Stimulated activated CD8-positive, alpha-beta memory T cell treated with anti-CD3 and anti-CD28 coated beads, Interleukin-15, amount 100 ng/mL, for 24 hours (primary cell): ENCODE measurements around the gene CHRNA7.

Experiments used
- DNase-seq: peaks from one replicate; pipeline ENCODE4 v3.0.0-alpha.2; 2020; ENCODE audit warnings: low read depth

Gene CHRNA7

DNA sequence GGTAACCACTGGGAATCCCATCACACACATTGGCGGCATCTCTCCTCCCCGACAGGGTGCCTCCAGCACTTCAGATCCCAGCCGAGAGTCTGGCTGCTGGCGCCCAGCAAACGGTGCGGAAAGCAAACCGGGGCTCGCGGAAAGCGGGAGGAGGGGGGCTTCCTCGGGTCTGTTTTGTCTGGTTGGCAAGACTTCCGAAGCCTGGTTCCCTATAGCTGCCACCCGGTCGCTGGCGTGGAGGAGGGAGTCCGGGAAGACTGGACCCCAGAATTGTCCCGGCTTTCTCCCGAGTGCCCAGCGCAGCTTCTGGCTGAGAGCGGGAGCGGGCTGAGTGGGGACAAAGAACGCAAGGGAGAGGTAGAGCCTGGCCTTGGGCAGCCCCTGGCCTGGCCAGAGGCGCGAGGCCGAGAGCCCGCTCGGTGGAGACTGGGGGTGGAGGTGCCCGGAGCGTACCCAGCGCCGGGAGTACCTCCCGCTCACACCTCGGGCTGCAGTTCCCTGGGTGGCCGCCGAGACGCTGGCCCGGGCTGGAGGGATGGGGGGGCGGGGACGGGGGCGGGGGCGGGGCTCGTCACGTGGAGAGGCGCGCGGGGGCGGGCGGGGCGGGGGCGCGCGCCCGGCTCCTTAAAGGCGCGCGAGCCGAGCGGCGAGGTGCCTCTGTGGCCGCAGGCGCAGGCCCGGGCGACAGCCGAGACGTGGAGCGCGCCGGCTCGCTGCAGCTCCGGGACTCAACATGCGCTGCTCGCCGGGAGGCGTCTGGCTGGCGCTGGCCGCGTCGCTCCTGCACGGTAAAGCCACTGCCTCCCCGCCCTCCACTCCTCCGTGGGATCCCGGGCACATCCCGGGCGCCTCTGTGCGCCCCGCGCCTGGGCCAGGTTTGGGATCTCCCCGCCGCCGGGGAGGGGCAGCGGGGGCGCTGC is at the start of gene CHRNA7:
Gene CHRNA7, plus strand, starts transcription at position 654 of the 920 bp plus-strand sequence. Its CDS starts 80 bp downstream, at position 734.
- DNase-seq = no peak

DNA sequence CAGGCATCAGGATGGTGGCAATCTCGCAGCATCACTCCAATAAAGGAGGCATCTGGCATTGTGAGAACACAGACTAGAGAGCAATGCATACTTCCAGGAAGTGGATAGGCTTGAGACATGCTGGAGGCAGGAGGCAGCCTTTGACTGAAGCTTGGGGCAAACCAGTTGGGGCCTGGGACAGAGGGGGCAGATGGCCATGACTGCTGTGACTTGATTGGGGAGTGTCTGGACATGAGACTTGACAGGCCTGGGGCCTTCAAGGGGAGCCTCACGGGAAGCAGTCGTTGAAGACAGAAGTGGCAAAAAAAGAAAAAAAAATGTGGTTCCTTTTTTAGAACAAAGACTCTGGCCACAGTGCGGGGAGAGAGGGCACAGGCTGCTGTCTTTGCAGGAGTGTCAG is 44.7 kb upstream of the CHRNA7 start:
- no peak for DNase-seq

DNA sequence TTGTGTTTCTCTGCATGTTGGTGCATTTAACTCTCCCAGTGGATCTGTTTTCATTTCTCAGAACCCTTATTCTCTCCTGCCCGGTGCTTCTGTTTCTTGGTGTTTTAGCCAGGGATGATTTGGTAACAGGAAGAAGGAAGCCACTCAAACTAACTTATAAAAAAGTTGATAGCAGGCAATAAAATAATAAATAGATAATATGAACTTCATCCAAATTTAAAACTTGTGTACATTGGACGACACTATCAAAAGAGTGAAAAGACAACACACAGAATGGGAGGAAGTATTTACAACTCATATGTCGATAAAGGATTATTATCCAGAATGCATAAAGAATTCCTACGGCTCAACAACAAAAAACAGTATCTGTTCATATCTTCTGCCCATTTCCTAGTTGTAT is 37.3 kb upstream of the CHRNA7 start:
- no peak for DNase-seq

- no peak for DNase-seq
These were observed 32.6 kb upstream of the CHRNA7 start for GRCh38 chr15:31997711-31998110.

GRCh38 chr15:32003558-32003957 is 26.8 kb upstream of the CHRNA7 start:
- no peak for DNase-seq

GRCh38 chr15:32004249-32004648 is 26.1 kb upstream of the CHRNA7 start:
- no peak for DNase-seq

- no peak for DNase-seq
These were observed 22.9 kb upstream of the CHRNA7 start for GRCh38 chr15:32007355-32007960.

- DNase-seq = no peak
These were observed 15.4 kb upstream of the CHRNA7 start for GRCh38 chr15:32014953-32015352.

DNA sequence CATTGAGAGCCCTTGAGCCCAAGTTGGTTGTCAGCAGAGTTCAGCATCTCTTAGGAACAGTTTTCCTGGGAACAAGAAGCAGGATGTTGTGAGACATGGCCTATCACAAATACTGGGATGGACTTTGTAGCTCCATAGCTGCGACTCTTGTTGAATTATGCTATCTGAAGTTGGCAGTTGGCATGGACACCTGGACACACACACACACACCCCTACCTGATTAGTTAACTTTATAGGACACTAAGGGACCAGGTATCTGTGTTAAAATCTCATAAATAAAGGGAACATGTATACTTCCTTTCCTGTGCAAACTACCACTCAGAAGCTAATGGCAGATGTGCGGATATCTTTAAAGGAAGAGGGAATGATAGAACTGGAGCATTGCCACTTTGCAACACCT is 10.2 kb upstream of the CHRNA7 start:
- DNase-seq = no peak

DNA sequence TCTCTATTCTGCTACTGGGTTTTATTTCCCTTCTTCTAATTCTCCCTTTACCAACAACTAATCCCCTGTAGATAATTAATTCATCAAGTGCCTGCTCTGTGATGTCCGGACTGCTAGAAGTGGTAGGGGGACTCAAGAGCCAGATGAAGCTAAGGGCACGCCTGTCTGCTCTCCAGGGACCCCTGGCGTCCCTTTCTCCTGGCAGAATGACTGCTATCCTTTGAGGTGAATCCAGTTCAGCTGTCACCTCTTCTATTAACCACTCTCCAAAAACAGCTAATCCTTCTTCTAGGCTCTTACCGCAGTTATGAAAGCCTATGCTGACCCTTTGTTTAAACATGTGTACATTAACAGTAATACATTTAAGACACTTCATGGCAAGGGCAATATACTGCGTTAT is 1.4 kb upstream of the CHRNA7 start:
- no peak for DNase-seq

- DNase-seq = no peak
These were observed 880 bp upstream of the CHRNA7 start for GRCh38 chr15:32029409-32029861.

DNA sequence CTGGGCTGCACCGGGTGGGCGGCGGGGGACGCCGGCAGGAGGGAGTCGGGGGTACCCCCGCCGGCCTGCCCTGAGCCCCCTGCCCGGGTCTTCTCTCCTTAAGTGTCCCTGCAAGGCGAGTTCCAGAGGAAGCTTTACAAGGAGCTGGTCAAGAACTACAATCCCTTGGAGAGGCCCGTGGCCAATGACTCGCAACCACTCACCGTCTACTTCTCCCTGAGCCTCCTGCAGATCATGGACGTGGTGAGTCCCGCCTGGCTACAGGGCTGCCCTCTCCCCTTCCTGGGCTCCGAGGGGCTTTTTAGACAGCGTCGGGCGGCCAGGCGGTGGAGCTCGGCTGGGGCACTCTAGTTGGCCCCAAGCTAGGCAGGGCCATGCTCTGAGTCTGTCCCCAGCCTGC is 480 bp downstream of the CHRNA7 start:
- no peak for DNase-seq

GRCh38 chr15:32033186-32033890 is 3.0 kb downstream of the CHRNA7 start:
- DNase-seq = no peak

- no peak for DNase-seq
These were observed 3.8 kb downstream of the CHRNA7 start for GRCh38 chr15:32034106-32034505.

- no peak for DNase-seq
These were observed 5.0 kb downstream of the CHRNA7 start for GRCh38 chr15:32035285-32035684.

DNA sequence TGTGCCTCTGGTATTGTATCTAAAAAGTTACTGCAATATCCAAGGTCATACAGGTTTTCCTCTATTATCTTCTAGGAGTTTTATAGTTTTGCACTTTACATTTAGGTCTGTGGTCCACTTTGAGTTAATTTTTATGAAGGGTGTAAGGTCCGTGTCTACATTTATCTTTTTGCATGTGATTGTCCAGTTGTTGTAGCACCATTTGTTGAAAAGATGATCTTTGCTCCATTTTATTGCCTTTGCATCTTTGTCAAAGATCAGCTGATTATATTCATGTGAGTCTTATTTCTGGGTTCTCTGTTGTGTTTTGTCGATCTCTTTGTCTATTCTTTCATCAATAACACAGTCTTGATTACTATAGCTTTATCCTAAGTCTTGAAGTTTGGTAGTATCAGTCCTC is 6.7 kb downstream of the CHRNA7 start:
- DNase-seq = no peak

- DNase-seq = no peak
These were observed 11.0 kb downstream of the CHRNA7 start for GRCh38 chr15:32041294-32041693.

DNA sequence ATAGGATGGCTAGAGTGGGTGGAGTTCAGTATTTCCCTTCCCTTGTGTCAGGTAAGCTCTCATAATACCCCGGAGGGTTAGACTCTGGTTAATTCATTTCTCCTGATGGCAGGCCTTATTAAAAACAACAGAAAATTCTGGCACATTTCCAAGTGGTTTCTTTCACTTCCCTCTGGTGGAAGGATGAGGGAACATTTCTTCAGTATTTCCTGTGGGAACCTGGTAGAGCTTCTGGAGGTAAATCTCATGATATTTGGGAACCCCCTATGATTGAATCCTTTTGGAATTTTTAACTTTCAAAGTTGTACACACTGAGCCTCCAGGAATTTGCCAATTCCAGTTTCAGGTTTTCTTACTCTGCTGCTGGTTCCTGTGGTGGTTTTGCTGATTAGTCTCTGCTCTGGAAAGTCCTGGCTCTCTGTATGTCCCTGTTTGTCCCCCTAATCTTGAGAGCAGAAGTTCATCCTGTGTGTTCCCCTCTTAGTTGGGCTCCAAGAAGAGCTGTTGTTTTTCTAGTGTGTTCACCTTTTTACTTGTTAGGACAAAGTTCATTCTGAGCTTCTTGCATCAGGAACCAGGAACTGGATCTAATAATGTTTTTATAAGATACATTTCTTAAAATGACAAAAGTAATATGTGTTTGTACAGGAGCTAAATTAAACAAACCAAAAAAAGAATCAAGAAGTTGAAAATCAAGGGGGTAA is 12.1 kb downstream of the CHRNA7 start:
- DNase-seq = no peak

- DNase-seq = no peak
These were observed 23.4 kb downstream of the CHRNA7 start for GRCh38 chr15:32053719-32054118.

DNA sequence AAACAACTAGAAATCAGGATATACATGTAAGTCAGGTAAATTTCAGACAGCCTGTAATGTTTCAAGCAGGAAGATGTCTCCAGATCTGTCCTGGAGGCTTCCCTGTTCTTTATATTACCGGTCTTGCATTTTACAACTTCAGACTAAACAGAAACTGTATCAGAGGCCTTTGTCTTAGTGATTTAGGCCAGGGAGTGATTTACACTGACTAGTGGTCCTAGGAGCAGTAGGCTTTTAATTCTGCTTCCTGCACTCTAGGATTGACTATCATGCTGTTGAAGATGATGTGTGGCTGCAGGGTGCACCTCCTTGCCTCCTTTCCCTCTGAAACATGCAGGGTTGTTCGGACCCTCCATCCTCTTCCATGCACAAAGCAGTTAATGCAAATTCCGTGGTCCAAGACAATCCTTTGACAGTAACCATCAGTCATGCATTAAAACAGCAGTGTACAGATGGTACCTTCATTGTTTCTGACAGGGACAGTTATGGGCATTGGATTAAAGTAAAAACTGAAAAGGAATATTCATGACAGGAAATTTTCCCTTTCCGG is 27.6 kb downstream of the CHRNA7 start:
- DNase-seq = no peak

DNA sequence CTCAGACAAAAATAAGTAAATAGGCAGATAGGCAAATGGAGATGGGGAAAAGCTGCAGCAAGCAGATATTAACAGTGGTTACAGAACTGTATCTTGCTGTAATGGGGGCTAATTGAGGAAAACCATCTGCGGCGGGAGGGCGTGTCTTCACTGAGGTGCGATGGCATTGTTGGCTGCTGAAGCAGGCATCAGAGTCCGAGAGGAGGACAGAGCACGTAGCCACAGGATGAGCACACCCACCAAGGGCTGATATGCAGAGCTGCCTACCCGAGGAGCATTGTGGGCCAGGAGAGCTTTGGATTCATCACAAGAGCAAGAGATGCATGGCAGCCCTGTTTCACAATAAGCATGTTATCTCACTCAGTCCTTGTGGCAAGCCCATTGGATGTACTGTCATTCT is 30.4 kb downstream of the CHRNA7 start:
- DNase-seq = no peak

GRCh38 chr15:32067115-32067514 is 36.8 kb downstream of the CHRNA7 start:
- DNase-seq = no peak
